HG03139 (cell line): ENCODE measurements around the gene ZBED4.

Source experiments
- ATAC-seq: cut with Tn5 transposase; IDR thresholded peaks from one replicate; pipeline ENCODE4 v1.9.1; 2021; ENCODE audit not compliant: unreplicated experiment

Gene ZBED4

DNA sequence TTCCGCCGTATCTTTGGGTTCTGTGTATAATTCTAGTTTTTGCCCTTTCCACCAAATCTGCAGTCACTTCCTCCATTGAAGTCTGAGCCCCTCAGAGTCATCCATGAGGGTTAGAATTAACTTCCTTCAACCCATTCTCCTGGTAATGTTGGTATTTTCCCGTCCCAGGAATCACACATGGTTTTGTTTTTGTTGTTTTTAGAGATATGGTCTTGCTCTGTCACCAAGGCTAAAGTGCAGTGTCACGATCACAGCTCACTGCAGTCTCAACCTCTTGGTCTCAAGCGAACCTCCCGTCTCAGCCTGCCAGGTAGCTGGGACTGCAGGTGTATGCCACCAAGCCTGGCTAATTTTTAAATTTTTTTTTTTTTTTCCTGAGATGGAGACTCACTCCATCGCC lies 18.7 kb downstream of the ZBED4 start:
- ATAC-seq, result no peak

DNA sequence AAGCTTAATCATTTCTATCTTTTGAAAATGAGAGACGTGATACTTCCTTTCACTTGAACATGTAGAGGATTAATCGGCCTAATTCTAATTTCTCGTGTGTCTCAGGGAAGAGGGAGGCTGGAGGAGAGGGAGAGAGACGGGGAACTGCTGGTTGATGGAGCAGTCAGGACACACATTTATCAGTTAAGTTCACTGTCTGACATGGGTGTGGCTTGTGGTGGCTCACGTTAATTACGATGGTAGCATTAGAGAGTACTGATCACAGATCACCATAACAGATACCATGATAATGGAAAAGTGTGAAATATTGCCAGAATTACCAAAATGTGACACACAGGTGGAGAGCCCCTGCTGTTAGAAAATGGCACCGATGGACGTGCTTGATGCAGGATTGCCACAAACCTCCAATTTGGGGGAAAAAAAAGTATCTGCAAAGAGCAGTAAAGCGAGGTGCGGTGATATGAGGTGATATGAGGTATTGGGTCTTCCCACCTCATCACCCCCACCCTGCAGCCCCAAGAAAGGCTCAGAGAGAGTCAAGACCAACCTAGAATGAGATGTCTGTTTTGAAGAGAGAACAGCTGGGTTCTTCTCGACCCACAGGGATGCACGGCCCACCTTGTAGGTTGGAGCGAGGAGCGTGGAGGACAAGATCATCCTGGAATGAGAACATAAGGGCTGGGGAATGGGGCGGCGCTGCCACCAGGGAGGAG lies 19.7 kb downstream of the ZBED4 start:
- ATAC-seq, result no peak

DNA sequence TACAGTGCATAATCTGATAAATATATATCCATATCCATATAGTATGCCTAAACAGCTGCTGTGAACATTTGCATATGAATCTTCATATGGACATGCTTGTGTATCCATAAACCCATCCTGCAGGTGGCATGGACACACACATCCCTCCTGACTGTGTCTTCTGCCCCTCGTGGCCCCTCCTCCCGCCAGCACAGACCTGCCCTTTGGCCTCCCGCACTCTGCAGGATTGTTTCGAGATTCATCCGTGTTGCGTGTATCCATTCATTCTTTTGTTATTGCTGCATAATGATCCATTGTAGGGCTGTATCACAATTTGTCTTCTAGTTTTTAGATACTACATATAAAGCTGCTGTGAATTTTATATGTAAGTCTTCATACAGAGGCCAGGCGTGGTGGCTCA lies 24.0 kb downstream of the ZBED4 start:
- ATAC-seq, result no peak

DNA sequence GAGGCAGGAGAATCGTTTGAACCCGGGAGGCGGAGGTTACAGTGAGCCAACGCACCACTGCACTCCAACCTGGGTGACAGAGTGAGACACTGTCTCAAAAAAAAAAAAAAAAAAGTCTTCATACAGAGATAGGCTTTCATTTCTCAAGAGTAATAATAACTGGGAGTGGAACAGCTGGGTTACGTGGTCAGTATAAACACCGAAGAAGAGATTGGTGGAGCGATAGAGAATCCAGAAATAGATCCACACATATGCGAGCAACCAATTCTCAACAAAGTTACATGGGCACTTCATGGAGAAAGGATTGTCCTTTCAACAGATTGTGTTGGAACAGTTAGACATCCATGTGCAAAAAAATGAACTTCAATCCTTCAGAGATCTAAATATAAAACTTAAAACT lies 24.6 kb downstream of the ZBED4 start:
- no peak for ATAC-seq

DNA sequence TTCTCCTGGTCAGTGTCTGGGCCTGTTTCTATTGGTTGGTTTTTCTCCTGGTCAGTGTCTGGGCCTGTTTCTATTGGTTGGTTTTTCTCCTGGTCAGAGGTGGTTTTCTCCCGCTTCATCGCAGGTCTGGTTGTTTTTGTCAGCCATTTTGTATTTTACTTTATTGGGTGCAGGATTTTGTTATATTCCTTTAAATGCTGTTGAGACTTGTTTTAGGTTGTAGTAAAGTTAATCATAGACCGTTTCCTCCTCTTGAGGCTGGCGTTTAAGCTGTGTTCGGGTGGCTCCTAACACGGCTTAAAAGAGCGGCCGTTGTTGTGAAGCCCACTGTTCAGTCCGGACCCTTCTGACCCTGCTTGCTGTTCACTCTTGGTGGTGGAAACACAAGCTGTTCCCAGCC lies 26.2 kb downstream of the ZBED4 start:
- no peak for ATAC-seq

DNA sequence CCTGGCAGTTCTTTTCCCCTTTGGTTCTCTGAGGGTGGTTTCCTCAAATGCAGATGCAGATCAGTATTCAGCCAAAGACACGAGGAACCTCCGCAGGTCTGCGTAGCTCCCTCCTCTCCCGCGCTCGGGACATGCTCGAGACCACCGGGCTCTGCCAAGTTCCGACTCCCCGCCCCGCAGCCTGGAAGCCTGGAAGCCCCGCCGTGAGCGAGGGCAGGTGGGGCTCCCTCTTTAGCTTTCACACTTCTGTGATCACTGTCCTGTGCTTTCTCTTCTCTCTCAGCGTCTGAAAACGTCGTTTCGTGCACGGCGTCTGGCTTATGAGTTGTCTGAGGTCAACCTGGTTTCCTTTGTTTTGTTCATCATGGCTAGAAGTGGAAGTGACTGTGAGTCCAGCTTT lies 26.6 kb downstream of the ZBED4 start:
- ATAC-seq, result no peak

DNA sequence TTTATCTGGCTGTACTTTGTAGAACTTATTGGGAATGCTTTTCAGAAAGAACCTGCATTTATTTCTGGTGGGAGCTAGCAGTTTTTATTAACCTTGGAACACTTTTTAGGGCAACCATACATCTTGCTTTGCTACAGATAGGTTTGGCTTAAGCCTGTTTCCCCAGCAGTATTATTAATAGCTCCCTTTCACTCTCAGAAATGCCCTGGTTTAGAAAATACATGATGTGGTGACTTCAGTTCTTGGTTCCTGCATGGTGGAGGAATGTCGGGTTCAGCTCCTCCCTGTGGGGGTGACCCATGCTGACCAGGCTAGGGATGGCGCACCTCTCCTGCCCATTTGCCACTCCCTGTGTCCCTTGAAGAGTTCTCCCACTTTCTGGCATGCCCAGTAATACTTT lies 28.2 kb downstream of the ZBED4 start:
- no peak for ATAC-seq

DNA sequence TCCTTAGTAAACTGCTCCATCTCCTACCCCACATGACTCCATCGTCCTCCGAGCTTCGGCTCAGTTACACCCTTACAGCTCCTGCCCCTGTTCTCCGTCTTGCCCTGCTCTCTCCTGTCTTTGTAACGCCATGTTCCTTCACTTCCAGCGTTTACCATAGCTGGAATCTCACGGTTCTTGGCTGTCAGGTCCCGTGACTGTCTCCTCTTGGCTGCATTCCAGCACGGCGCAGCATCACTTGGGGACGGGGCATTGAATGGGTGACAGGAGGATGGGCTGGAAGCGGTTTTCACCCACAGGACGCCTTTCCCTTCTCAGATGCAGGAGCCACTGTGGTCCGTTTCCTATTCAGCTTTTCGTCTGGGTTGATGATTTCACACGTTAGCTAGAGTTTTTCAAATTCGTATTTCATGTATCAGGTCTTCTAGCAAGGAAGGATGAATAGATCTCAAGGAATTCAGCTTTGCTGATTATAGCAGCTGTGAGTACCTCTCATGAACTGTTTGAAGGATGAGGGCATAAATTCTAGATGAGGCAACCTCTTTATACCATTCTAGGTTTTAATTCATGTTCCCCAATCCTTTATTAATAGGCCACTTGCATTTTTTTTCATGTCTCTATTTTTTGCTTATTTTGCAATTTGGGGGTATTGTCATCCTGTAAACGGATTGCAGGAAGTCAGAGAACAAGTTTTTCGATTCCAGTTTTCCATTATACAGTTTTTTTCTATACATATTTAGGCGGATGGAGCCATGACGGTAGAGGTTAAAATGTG lies 29.1 kb downstream of the ZBED4 start:
- ATAC-seq, result no peak

DNA sequence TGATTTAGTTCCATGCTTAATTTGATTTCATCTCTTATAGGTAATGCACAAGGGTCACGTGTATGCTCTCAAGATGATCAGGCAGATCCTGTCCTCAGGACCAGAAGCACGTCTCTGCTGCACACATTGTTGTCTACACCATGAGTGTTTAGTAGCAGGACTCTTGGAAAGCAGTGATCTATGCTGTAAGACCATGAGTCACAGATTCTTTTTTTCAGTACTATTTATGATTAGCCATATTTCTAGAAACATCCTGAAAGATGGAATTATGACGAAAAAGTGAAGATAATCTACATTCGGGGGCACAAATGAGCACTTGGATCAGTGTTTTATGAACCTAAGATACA lies 29.6 kb downstream of the ZBED4 start:
- ATAC-seq, result no peak

DNA sequence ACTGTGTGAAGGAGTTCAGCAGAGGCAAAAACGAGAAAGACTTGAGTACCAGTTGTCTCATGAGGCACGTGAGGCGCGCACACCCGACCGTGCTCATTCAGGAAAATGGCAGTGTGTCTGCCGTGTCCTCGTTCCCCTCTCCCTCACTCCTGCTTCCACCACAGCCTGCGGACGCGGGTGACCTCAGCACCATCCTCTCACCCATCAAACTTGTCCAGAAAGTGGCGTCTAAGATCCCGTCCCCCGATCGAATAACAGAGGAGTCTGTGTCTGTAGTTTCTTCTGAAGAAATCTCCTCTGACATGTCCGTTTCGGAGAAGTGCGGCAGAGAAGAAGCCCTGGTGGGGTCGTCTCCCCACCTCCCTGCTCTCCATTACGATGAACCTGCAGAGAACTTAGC lies 30.4 kb downstream of the ZBED4 start:
- no peak for ATAC-seq

DNA sequence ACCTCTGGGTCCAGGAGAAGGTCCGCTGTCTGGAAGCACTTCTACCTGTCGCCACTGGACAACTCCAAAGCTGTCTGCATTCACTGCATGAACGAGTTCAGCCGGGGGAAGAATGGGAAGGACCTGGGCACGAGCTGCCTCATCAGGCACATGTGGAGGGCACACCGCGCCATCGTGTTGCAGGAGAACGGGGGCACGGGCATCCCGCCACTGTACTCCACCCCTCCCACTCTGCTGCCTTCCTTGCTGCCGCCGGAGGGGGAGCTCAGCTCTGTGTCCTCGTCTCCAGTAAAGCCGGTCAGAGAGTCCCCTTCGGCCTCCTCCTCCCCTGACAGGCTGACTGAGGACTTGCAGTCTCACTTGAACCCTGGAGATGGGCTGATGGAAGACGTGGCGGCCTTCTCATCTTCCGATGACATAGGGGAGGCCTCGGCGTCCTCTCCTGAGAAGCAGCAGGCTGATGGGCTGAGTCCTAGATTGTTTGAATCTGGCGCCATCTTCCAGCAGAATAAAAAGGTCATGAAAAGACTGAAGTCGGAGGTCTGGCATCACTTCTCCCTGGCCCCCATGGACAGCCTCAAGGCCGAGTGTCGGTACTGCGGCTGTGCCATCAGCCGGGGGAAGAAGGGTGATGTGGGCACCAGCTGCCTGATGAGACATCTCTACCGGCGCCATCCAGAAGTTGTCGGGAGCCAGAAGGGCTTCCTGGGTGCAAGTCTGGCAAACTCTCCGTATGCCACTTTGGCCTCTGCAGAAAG lies 31.0 kb downstream of the ZBED4 start:
- ATAC-seq, result no peak

DNA sequence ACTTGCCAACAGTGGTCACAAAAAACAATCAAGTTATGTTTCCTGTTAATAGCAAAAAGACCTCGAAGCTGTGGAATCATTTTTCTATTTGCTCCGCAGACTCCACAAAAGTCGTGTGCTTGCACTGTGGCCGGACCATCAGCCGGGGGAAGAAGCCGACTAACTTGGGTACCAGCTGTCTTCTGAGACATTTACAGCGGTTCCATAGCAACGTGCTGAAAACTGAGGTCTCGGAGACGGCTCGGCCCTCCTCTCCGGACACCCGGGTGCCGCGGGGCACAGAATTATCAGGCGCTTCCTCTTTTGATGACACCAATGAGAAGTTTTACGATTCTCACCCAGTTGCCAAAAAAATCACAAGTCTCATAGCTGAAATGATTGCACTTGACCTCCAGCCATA lies 31.6 kb downstream of the ZBED4 start:
- no peak for ATAC-seq

DNA sequence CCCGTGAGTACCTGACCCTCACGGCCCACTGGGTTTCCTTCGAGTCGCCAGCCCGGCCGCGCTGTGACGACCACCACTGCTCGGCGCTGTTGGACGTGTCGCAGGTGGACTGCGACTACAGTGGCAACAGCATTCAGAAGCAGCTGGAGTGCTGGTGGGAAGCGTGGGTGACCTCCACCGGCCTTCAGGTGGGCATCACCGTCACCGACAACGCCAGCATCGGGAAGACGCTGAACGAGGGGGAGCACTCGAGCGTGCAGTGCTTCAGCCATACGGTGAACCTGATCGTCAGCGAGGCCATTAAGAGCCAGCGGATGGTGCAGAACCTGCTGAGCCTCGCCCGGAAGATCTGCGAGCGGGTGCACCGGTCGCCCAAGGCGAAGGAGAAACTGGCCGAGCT lies 32.2 kb downstream of the ZBED4 start:
- ATAC-seq, result no peak

DNA sequence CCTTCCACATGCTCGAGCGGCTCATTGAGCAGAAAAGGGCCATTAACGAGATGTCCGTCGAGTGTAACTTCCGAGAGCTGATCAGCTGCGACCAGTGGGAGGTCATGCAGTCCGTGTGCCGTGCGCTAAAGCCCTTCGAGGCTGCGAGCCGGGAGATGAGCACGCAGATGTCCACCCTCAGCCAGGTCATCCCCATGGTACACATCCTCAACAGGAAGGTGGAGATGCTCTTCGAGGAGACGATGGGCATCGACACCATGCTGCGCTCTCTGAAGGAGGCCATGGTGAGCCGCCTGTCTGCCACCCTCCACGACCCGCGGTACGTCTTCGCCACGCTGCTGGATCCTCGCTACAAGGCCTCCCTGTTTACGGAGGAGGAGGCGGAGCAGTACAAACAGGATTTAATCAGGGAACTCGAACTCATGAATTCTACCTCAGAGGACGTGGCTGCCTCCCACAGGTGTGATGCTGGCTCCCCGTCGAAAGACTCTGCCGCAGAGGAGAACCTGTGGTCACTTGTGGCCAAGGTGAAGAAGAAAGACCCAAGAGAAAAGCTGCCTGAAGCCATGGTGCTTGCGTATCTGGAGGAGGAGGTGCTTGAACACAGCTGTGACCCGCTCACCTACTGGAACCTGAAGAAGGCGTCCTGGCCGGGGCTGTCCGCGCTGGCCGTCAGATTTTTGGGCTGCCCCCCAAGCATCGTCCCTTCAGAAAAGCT lies 32.9 kb downstream of the ZBED4 start:
- ATAC-seq, result no peak

DNA sequence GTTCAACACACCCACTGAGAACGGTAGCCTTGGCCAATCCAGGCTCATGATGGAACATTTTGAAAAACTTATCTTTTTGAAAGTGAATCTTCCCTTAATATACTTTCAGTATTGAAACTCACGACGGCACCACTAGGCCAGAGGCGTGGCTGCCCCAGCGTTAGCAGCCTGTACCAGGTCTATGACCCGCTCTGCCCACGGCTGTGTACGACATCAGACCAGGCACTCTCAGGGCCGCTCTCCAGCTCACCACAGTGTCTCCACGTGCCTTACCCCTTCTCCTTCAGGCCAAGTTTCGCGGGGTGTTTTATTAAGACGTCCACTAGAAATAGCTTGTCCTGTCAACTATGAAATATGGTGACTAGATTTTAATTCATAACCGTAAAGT lies 33.4 kb downstream of the ZBED4 start:
- no peak for ATAC-seq

DNA sequence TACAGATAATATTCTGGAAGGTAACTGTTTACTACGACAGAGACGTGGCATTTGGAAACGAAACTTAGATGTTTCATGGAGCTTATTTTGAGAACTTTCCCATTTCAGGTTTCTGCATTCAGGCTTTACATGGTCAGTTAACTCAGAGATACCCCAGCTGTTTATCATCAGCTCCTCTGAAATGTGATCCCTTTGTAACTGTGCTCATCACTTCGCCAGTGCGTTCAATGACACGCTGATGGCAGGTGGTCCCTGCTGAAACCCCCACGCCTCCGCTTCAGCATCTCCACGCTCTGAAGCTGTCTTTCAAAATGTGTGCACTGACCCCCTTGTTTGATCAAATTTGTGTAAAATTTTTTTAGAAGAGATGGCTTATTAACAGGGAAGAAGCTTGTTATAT lies 34.1 kb downstream of the ZBED4 start:
- ATAC-seq, result no peak

DNA sequence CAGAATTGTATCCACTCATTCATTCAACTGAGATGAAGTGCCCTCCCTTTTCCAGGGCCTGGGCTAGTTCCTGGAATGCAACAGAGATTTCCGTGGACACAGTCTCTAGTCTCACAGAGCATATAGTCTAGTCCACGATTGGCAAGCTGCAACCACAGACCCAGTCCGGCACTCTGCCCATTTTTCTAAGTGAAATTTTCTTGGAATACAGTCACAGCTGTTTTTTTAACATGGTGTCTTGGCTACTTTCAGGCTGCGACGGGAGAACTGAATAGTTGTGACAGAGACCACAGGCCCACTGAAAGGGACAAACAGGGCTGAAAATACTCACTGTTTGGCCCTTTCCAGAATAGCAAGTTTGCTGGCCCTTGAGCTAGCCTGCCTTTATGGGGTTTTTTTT lies 35.4 kb downstream of the ZBED4 start:
- no peak for ATAC-seq

DNA sequence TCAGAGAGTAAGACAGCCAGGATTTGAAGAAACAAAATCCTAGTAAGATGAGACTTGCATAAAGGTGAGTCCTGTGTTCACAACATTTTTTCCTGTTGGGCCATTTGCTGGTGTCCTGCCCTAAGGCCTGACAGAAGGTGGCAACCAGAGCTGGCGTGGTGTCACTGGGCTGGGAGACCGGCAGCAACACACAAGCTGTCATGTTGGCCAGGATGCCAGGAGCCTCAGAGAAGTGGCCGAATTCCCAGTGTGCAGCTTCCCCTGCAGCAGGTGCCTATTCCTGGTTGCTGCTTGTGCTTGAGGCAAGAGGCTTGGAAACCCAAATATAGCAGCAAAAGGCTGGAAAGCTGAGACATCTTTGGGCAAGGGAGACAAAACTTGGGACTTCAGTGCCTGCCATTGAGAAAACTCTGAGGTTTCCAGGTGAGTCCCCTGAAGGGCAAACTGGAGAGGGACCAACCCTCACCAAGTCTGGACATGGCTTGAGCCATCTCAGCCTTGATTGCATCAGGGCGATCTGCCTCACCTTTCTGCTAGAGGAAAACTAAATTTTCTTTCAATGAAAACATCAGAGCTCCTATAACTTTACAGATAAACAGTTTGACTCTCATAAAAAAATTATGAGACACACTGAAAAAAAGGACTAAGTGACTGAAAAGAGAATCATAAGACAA lies 38.7 kb downstream of the ZBED4 start:
- no peak for ATAC-seq

DNA sequence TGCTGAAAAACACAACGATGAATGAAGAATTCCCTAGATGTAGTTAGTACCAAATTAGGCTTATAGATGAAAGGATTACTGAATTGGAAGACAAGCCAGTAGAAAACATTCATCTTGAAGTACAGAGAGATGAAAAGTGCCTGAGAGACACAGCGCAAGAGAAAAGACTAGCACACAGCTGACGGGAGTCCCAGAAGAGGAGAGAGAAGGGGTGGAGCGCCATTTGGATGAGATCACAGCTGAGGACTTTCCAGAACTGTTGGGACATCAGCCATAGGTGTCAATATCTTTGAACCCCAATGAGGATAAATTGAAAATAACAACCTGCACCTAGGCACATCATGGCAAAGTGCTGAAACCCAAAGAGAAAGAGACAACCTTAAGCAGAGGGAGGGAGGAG lies 39.4 kb downstream of the ZBED4 start:
- ATAC-seq, result no peak

DNA sequence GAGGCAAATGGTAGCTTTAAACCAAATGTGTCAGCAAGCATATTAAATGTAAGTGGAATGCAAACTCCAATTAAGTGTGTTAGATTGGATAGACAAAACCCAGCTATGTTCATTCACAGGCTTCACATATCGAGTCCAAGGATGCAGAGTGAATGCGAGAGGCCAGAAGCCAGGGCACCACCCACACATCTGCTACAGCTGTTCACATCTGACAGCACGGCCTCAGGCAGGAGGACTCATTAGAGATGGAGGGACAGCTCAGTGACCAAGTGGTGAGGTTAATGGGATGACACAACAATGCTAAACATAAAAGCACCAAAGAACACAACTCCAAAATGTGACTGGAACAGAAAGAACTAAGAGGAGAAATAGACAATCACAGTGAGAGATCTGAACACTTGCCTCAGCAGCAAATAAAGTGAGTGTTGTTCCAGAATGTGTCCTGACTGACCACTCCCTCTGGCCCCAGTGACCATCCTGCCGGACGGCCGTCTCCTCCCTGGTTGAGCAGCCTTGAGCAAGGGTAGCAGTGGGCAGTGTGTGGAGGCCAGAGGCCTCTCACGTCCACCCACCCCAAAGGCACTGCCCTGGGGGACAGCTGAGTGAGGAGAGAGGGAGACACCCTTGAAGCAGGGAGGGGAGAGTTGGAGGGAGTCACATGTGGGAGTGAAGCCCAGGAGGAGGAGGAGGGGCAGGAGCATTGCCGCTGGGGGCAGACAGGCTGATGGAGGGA lies 40.8 kb downstream of the ZBED4 start:
- ATAC-seq, result no peak
